ENCODE results near the gene RAI2. TPM values are rescaled to one million over a fixed set of nuclear protein-coding genes. Genes with fewer than 3 reads are reported as not detected.

RAI2 gene
- total RNA-seq, 4 donors from 2014 or later: 2.5 to 8.5 (median 4.6) TPM

GRCh38 chrX:17814059-17814458 lies 47.0 kb downstream of the RAI2 start:
- no peak for ATAC-seq
- no peaks in the 10 kb centered on the region for H3K36me3 ChIP-seq

GRCh38 chrX:17813277-17813676 lies 47.8 kb downstream of the RAI2 start:
- Histone ChIP-seq H3K36me3 (no peaks in the 10 kb centered on the region), H3K4me3 (no peak overlapping the region), H3K27ac (no peak overlapping the region), H3K9me3 (no peaks in the 10 kb centered on the region), H3K4me1 (peaks cover 0 to under 1% of the 10 kb centered on the region in 2 donors), H3K27me3 (no peaks in the 10 kb centered on the region)
- TF ChIP-seq CTCF (IDR thresholded peaks at IDR 0.05 in 4 of 5, conservative IDR thresholded peaks at IDR 0.05 in 1 of 5) (no peak), POLR2A (IDR thresholded peaks at IDR 0.05) (no peak)
- in situ Hi-C loops (cut with MboI; ENCODE audit: low sequenced_read_pairs in 4 of 4) (no loop called here), intact Hi-C loops (cut with DNase I; ENCODE audit: low total_unique reads) (no loop called here)
- DNase-seq (no peak), ATAC-seq (no peak)

More at GRCh38 chrX:17814059-17814458, 47.0 kb downstream of the RAI2 start:
- no peak for DNase-seq
- Histone ChIP-seq H3K27ac (no peak overlapping the region), H3K4me1 (peaks cover 0 to 3% of the 10 kb centered on the region in 2 donors), H3K4me3 (no peak overlapping the region), H3K9me3 (no peaks in the 10 kb centered on the region), H3K27me3 (no peaks in the 10 kb centered on the region)
- TF ChIP-seq CTCF (IDR thresholded peaks at IDR 0.05 in 4 of 5, conservative IDR thresholded peaks at IDR 0.05 in 1 of 5): no peak
- TF ChIP-seq POLR2A (IDR thresholded peaks at IDR 0.05): no peak
- intact Hi-C loops (cut with DNase I; ENCODE audit: low total_unique reads): loop anchor here (1.0 kb wide), 1 partner anchor 32 kb away; no protein-coding TSS in a partner anchor
- in situ Hi-C loops (cut with MboI; ENCODE audit: low sequenced_read_pairs in 4 of 4): no loop called here

- H3K36me3 ChIP-seq: no peaks in the 10 kb centered on the region
- no peaks in the 10 kb centered on the region for H3K9me3 ChIP-seq
- intact Hi-C loops (cut with DNase I; ENCODE audit: low total_unique reads): no loop called here
- TF ChIP-seq POLR2A (IDR thresholded peaks at IDR 0.05) (no peak), CTCF (IDR thresholded peaks at IDR 0.05 in 4 of 5, conservative IDR thresholded peaks at IDR 0.05 in 1 of 5) (peak in 4 of 5 experiments; percentile 35 to 55 (median 38))
- no peaks in the 10 kb centered on the region for H3K27me3 ChIP-seq
- H3K4me1 ChIP-seq: no peaks in the 10 kb centered on the region
- DNase-seq (no peak), ATAC-seq (no peak)
- no peak overlapping the region for H3K4me3 ChIP-seq
- in situ Hi-C loops (cut with MboI; ENCODE audit: low sequenced_read_pairs in 4 of 4): no loop called here
- no peak overlapping the region for H3K27ac ChIP-seq
Measured at GRCh38 chrX:17812763-17813162, 48.3 kb downstream of the RAI2 start.

DNA sequence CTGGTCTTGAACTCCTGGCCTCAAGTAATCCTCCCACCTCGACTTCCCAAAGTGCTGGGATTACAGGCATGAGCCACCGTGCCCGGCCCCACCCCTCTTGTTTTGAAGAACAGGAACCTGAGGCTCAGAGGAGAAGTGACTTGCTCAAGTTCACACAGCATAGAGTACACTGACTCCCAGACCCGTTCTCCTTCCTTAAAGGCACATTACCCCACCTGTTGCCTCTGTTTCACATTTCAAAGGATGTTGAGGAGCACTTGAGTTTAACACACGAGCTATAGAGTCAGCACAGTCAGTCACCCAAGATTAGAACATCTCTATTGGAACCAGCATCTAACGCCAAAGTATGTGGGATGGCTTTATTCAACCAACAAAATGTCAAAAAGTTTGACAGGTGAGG lies 51.1 kb downstream of the RAI2 start:
- Histone ChIP-seq H3K27me3 (no peaks in the 10 kb centered on the region), H3K4me3 (no peak overlapping the region), H3K27ac (no peak overlapping the region), H3K9me3 (no peaks in the 10 kb centered on the region), H3K36me3 (no peaks in the 10 kb centered on the region), H3K4me1 (no peaks in the 10 kb centered on the region)
- no peak for TF ChIP-seq CTCF (IDR thresholded peaks at IDR 0.05 in 4 of 5, conservative IDR thresholded peaks at IDR 0.05 in 1 of 5)
- no peak for TF ChIP-seq POLR2A (IDR thresholded peaks at IDR 0.05)
- ATAC-seq (no peak), DNase-seq (no peak)
- intact Hi-C loops (cut with DNase I; ENCODE audit: low total_unique reads) (no loop called here), in situ Hi-C loops (cut with MboI; ENCODE audit: low sequenced_read_pairs in 4 of 4) (no loop called here)

- Histone ChIP-seq H3K4me3 (no peak overlapping the region), H3K27me3 (no peaks in the 10 kb centered on the region), H3K9me3 (no peaks in the 10 kb centered on the region), H3K4me1 (no peaks in the 10 kb centered on the region), H3K27ac (no peak overlapping the region), H3K36me3 (no peaks in the 10 kb centered on the region)
- DNase-seq (no peak), ATAC-seq (no peak)
- TF ChIP-seq CTCF (IDR thresholded peaks at IDR 0.05 in 4 of 5, conservative IDR thresholded peaks at IDR 0.05 in 1 of 5) (no peak), POLR2A (IDR thresholded peaks at IDR 0.05) (no peak)
- intact Hi-C loops (cut with DNase I; ENCODE audit: low total_unique reads) (no loop called here), in situ Hi-C loops (cut with MboI; ENCODE audit: low sequenced_read_pairs in 4 of 4) (no loop called here)
Measured at GRCh38 chrX:17809273-17809672, 51.8 kb downstream of the RAI2 start.
